Gastrocnemius medialis (tissue), 4 donors: Measurements from ENCODE around the gene AFG3L2.
"Not testable (repeated sequence)": the region's sequence is repeated elsewhere in the genome, so short reads cannot be mapped to it uniquely, and the experiment has no call there.

Experiments
- CTCF ChIP-seq, 5 experiments: fragments of 450-650 bp in 3 of 5; fragments of 200-600 bp in 2 of 5; sonication (generic) in 2 of 5; IDR thresholded peaks in 4 of 5; conservative IDR thresholded peaks in 1 of 5; 1 replicate in 4 of 5; 2 replicates in 1 of 5; pipeline ENCODE4 v1.5.1; 2016 to 2019; ENCODE audit warnings: antibody characterized with exemption in 5 of 5, mild to moderate bottlenecking in 3 of 5, moderate library complexity in 3 of 5
- POLR2A ChIP-seq, 2 donors: fragments of 450-650 bp; IDR thresholded peaks; one replicate each; pipeline ENCODE4 v1.6.1; 2017; ENCODE audit warnings: antibody characterized with exemption in 2 of 2, mild to moderate bottlenecking in 2 of 2, moderate library complexity in 2 of 2

GRCh38 chr18:12383759-12384158 is 6.7 kb upstream of the AFG3L2 start:
- TF ChIP-seq POLR2A (IDR thresholded peaks at IDR 0.05); CTCF (IDR thresholded peaks at IDR 0.05 in 4 of 5, conservative IDR thresholded peaks at IDR 0.05 in 1 of 5): not testable (repeated sequence)
